HCT116 (cell line): Measurements from ENCODE around the gene FCHO2. TPM values are rescaled to one million over a fixed set of nuclear protein-coding genes. Genes with fewer than 3 reads are reported as not detected.

ENCODE experiments used
- ATAC-seq: fragments of 200-7000 bp; cut with Tn5 transposase; 2 replicates; pipeline ENCODE4 v1.9.1; 2020; ENCODE audit warnings: mild to moderate bottlenecking, moderate library complexity
- BruUV-seq: library from RNA; stranded (reverse); fragments of 400-500 nt; replicated peaks from 2 replicates; lab custom pipeline; 2021; lab: Mats Ljungman, UMichigan
- CTCF ChIA-PET: fragments of 300-600 bp; sonication (Branson Sonifier 250); formaldehyde crosslinking; loops from one replicate; lab custom pipeline; 2021; ENCODE audit warnings: antibody characterized with exemption; lab: Charles Lee
- POLR2A ChIA-PET: fragments of 300-600, 350-600 bp; sonication (Branson Sonifier 250); formaldehyde crosslinking; loops from one replicate; lab custom pipeline; 2021; ENCODE audit warnings: antibody characterized with exemption; lab: Charles Lee
- RAD21 ChIA-PET, 2 experiments: fragments of 300-600 bp; sonication (Branson Sonifier 250); formaldehyde crosslinking; loops; one replicate each; lab custom pipeline; 2023; ENCODE audit warnings: low total read pairs in 2 of 2; ENCODE audit not compliant: uncharacterized antibody in 2 of 2, unreplicated experiment in 2 of 2, low non-redundant PET in 1 of 2; lab: Charles Lee
- DNase-seq: peaks from one replicate; pipeline ENCODE4 v3.0.0-alpha.2; 2010; ENCODE audit warnings: low read depth, low spot score
- H2AFZ ChIP-seq: fragments of 200-600 bp; shearing (Covaris generic), sonication (generic); 2 replicates; pipeline ENCODE4 v1.6.1; 2017; ENCODE audit warnings: low read depth, mixed run types, mixed read lengths, antibody characterized with exemption, low read length; ENCODE audit not compliant: poor library complexity, severe bottlenecking
- H3K27ac ChIP-seq: 2 replicates; pipeline ENCODE4 v1.5.1; 2012; ENCODE audit warnings: low read depth, low read length
- H3K27me3 ChIP-seq: fragments of 200-600 bp; sonication (generic); 2 replicates; pipeline ENCODE4 v1.6.1; 2016; ENCODE audit warnings: mixed run types, low read length, mixed read lengths; ENCODE audit not compliant: insufficient read depth
- H3K36me3 ChIP-seq, 2 experiments: fragments of 200-500 bp in 1 of 2; fragments of 200-600 bp in 1 of 2; sonication (Bioruptor generic) in 1 of 2; sonication (generic) in 1 of 2; 2 replicates each; pipeline versions ENCODE4 v1.5.1 to v1.6.1; 2014 to 2016; ENCODE audit warnings: low read length in 2 of 2, inconsistent platforms in 1 of 2, mixed read lengths in 1 of 2, mixed run types in 1 of 2; ENCODE audit not compliant: insufficient read depth in 2 of 2, control insufficient read depth in 1 of 2
- H3K4me1 ChIP-seq, 2 experiments: fragments of 200-600 bp in 1 of 2; sonication (generic) in 1 of 2; 2 replicates each; pipeline versions ENCODE4 v1.5.1 to v1.6.1; 2012 to 2017; ENCODE audit warnings: low read length in 2 of 2, inconsistent platforms in 1 of 2, mild to moderate bottlenecking in 1 of 2, mixed read lengths in 1 of 2, mixed run types in 1 of 2, moderate library complexity in 1 of 2; ENCODE audit not compliant: insufficient read depth in 2 of 2, control insufficient read depth in 1 of 2
- H3K4me2 ChIP-seq: fragments of 200-600 bp; sonication (generic); 2 replicates; pipeline ENCODE4 v1.6.1; 2017; ENCODE audit warnings: mixed run types, low read length, mixed read lengths
- H3K4me3 ChIP-seq, 2 experiments: fragments of 200-600 bp in 1 of 2; sonication (generic) in 1 of 2; replicated peaks in 1 of 2; 2 replicates each; pipeline ENCODE4 v1.5.1; 2011 to 2016; ENCODE audit warnings: low read length in 2 of 2, control low read depth in 1 of 2, low read depth in 1 of 2, mild to moderate bottlenecking in 1 of 2, mixed read lengths in 1 of 2, mixed run types in 1 of 2
- H3K79me2 ChIP-seq: fragments of 200-600 bp; sonication (generic); 2 replicates; pipeline ENCODE4 v1.6.1; 2017; ENCODE audit warnings: mild to moderate bottlenecking, mixed run types, low read length, moderate library complexity, mixed read lengths; ENCODE audit not compliant: insufficient read depth
- H3K9ac ChIP-seq: fragments of 200-600 bp; sonication (generic); 2 replicates; pipeline ENCODE4 v1.6.1; 2016; ENCODE audit warnings: low read length, mixed read lengths
- H3K9me2 ChIP-seq: fragments of 200-600 bp; sonication (generic), shearing (Covaris generic); 2 replicates; pipeline ENCODE4 v1.6.1; 2017; ENCODE audit warnings: mixed run types, mild to moderate bottlenecking, moderate library complexity; ENCODE audit not compliant: insufficient read depth
- H3K9me3 ChIP-seq, 2 experiments: fragments of 200-500 bp in 1 of 2; fragments of 200-600 bp in 1 of 2; sonication (Bioruptor generic) in 1 of 2; sonication (generic) in 1 of 2; 2 replicates each; pipeline ENCODE4 v1.6.1; 2014 to 2017; ENCODE audit warnings: low read length in 2 of 2, mixed read lengths in 2 of 2, inconsistent platforms in 1 of 2, low read depth in 1 of 2, mild to moderate bottlenecking in 1 of 2, mixed run types in 1 of 2, moderate library complexity in 1 of 2; ENCODE audit not compliant: control insufficient read depth in 1 of 2, insufficient read depth in 1 of 2
- H4K20me1 ChIP-seq: fragments of 200-600 bp; sonication (generic), shearing (Covaris generic); 2 replicates; pipeline ENCODE4 v1.6.1; 2017; ENCODE audit warnings: mixed run types, mild to moderate bottlenecking, moderate library complexity; ENCODE audit not compliant: insufficient read depth
- EZH2 ChIP-seq: fragments of 200-600 bp; sonication (generic); IDR thresholded peaks from 2 replicates; pipeline ENCODE4 v1.6.1; 2017; ENCODE audit warnings: antibody characterized with exemption, mixed run types
- FOSL1 ChIP-seq: IDR thresholded peaks from 2 replicates; pipeline ENCODE4 v1.6.1; 2012; ENCODE audit warnings: low read depth
- POLR2AphosphoS5 ChIP-seq: IDR thresholded peaks from 2 replicates; pipeline ENCODE4 v1.6.1; 2011; ENCODE audit warnings: mild to moderate bottlenecking, low read depth, low read length, moderate library complexity
- SIN3A ChIP-seq: IDR thresholded peaks from 2 replicates; pipeline ENCODE4 v1.6.1; 2012; ENCODE audit warnings: low read depth
- TCF7L2 ChIP-seq: IDR thresholded peaks from 2 replicates; pipeline ENCODE4 v1.7.0; 2011; ENCODE audit warnings: borderline replicate concordance, inconsistent platforms; ENCODE audit not compliant: insufficient read depth, insufficient read length; ENCODE audit errors: extremely low read depth
- ZNF274 ChIP-seq: fragments of 200-500 bp; sonication (Bioruptor generic); IDR thresholded peaks from 2 replicates; pipeline ENCODE4 v1.6.1; 2014; ENCODE audit warnings: mild to moderate bottlenecking, low read depth, low read length, inconsistent platforms
- intact Hi-C: fragments of 100-400 bp; cut with micrococcal nuclease; formaldehyde crosslinking; loops from 2 replicates; pipeline ENCODE4 v1.10.0; 2022
- total RNA-seq: library from RNA; stranded (reverse); gene quantifications from one replicate; pipeline ENCODE4 v1.2.1, GENCODE V29; 2021; ENCODE audit not compliant: unreplicated experiment
- TF ChIP-seq, protein P1 (sequence below): IDR thresholded peaks from 2 replicates; pipeline ENCODE4 v1.6.1; 2011; ENCODE audit warnings: mild to moderate bottlenecking, low read length, moderate library complexity; ENCODE audit not compliant: insufficient replicate concordance; ENCODE audit errors: extremely low read depth
- TF ChIP-seq, protein P2 (sequence below), 3 experiments: fragments of 200-600 bp in 1 of 3; sonication (generic) in 1 of 3; IDR thresholded peaks in 2 of 3; conservative IDR thresholded peaks in 1 of 3; 2 replicates each; pipeline ENCODE4 v1.5.1; 2012 to 2017; ENCODE audit warnings: low read depth in 2 of 3, low read length in 2 of 3, antibody characterized with exemption in 1 of 3, borderline replicate concordance in 1 of 3, control low read depth in 1 of 3, mild to moderate bottlenecking in 1 of 3, mixed read lengths in 1 of 3, mixed run types in 1 of 3, moderate library complexity in 1 of 3; ENCODE audit not compliant: insufficient read depth in 1 of 3

FCHO2 gene
- total RNA-seq, 1 experiment from 2014 or later: 18.7 TPM

DNA sequence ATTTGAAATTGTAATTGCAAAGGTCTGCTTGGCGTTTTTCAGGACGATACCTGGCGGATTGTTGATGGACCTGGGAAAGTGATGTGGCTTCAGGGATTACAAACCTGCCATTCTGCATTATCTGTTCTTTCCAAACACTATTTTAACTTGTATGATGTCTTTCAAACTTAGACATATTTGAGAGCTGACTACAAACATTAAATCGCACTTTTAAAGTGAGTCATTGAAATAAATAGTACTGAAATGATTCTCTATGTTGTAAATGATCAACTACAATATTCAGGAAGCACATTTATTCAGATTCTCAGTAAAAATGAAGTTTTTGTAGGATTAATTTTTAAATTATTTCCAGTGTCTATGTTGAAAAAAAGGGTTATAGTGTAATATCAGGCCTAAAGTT, 132.2 kb downstream of the FCHO2 start:
- H3K9ac ChIP-seq: no peak overlapping the region
- ATAC-seq (no peak), DNase-seq (no peak)
- no peak overlapping the region for H3K4me2 ChIP-seq
- no peak overlapping the region for H2AFZ ChIP-seq
- H3K4me1 ChIP-seq: peaks cover 0 to 2% of the 10 kb centered on the region in 2 experiments; a peak in 1 of 4 replicates
- no peaks in the 10 kb centered on the region for H3K27me3 ChIP-seq
- H3K9me2 ChIP-seq: no peaks in the 10 kb centered on the region
- RAD21 ChIA-PET: no interaction called here
- H3K9me3 ChIP-seq: no peaks in the 10 kb centered on the region
- intact Hi-C loops: no loop called here
- no peaks in the 10 kb centered on the region for H3K79me2 ChIP-seq
- no peak overlapping the region for H3K27ac ChIP-seq
- no peak for TF ChIP-seq TCF7L2
- TF ChIP-seq SIN3A: no peak
- no peak for TF ChIP-seq FOSL1
- no peak for TF ChIP-seq ZNF274
- TF ChIP-seq, protein P1, sequence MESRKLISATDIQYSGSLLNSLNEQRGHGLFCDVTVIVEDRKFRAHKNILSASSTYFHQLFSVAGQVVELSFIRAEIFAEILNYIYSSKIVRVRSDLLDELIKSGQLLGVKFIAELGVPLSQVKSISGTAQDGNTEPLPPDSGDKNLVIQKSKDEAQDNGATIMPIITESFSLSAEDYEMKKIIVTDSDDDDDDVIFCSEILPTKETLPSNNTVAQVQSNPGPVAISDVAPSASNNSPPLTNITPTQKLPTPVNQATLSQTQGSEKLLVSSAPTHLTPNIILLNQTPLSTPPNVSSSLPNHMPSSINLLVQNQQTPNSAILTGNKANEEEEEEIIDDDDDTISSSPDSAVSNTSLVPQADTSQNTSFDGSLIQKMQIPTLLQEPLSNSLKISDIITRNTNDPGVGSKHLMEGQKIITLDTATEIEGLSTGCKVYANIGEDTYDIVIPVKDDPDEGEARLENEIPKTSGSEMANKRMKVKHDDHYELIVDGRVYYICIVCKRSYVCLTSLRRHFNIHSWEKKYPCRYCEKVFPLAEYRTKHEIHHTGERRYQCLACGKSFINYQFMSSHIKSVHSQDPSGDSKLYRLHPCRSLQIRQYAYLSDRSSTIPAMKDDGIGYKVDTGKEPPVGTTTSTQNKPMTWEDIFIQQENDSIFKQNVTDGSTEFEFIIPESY: no peak
- TF ChIP-seq EZH2: no peak
- TF ChIP-seq, protein P2, sequence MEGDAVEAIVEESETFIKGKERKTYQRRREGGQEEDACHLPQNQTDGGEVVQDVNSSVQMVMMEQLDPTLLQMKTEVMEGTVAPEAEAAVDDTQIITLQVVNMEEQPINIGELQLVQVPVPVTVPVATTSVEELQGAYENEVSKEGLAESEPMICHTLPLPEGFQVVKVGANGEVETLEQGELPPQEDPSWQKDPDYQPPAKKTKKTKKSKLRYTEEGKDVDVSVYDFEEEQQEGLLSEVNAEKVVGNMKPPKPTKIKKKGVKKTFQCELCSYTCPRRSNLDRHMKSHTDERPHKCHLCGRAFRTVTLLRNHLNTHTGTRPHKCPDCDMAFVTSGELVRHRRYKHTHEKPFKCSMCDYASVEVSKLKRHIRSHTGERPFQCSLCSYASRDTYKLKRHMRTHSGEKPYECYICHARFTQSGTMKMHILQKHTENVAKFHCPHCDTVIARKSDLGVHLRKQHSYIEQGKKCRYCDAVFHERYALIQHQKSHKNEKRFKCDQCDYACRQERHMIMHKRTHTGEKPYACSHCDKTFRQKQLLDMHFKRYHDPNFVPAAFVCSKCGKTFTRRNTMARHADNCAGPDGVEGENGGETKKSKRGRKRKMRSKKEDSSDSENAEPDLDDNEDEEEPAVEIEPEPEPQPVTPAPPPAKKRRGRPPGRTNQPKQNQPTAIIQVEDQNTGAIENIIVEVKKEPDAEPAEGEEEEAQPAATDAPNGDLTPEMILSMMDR (IDR thresholded peaks at IDR 0.05 in 2 of 3, conservative IDR thresholded peaks at IDR 0.05 in 1 of 3; ENCODE audit: borderline replicate concordance in 1 of 3, insufficient read depth in 1 of 3, low read depth in 2 of 3, low read length in 2 of 3): no peak
- TF ChIP-seq POLR2AphosphoS5: no peak
- TF ChIP-seq, all 23 proteins: peak for 0
- H4K20me1 ChIP-seq: no peaks in the 10 kb centered on the region
- no peaks in the 10 kb centered on the region for H3K36me3 ChIP-seq
- CTCF ChIA-PET: no interaction called here
- BruUV-seq: no TSS peak
- POLR2A ChIA-PET: no interaction called here
- H3K4me3 ChIP-seq: no peak overlapping the region
